HG03135 (cell line): Measurements from ENCODE around the gene CROT.

ENCODE experiments used
- ATAC-seq: cut with Tn5 transposase; IDR thresholded peaks from one replicate; pipeline ENCODE4 v1.9.1; 2021; ENCODE audit warnings: mild to moderate bottlenecking, moderate library complexity; ENCODE audit not compliant: unreplicated experiment

Gene CROT

GRCh38 chr7:87341441-87341840 lies 4.0 kb upstream of the CROT start:
- ATAC-seq: no peak

- ATAC-seq: no peak
These were observed 3.2 kb upstream of the CROT start for GRCh38 chr7:87342231-87342630.

- no peak for ATAC-seq
These were observed 1.0 kb upstream of the CROT start for GRCh38 chr7:87344446-87344845.

GRCh38 chr7:87345962-87346371 lies 503 bp downstream of the CROT start:
- peak; percentile 7 for ATAC-seq

- ATAC-seq: no peak
These were observed 1.7 kb downstream of the CROT start for GRCh38 chr7:87347207-87347606.

GRCh38 chr7:87347664-87348063 lies 2.2 kb downstream of the CROT start:
- ATAC-seq: no peak

- ATAC-seq: no peak
These were observed 9.3 kb downstream of the CROT start for GRCh38 chr7:87354749-87355148.

- no peak for ATAC-seq
These were observed 11.0 kb downstream of the CROT start for GRCh38 chr7:87356448-87356847.

- no peak for ATAC-seq
These were observed 13.9 kb downstream of the CROT start for GRCh38 chr7:87359366-87359765.

- ATAC-seq: no peak
These were observed 15.9 kb downstream of the CROT start for GRCh38 chr7:87361320-87361719.

- ATAC-seq: no peak
These were observed 17.9 kb downstream of the CROT start for GRCh38 chr7:87363342-87363741.

- no peak for ATAC-seq
These were observed 18.8 kb downstream of the CROT start for GRCh38 chr7:87364246-87364645.

GRCh38 chr7:87369216-87369615 lies 23.8 kb downstream of the CROT start:
- ATAC-seq: no peak

- no peak for ATAC-seq
These were observed 25.3 kb downstream of the CROT start for GRCh38 chr7:87370660-87371180.

GRCh38 chr7:87375662-87376435 lies 30.4 kb downstream of the CROT start:
- ATAC-seq: no peak

- ATAC-seq: no peak
These were observed 35.4 kb downstream of the CROT start for GRCh38 chr7:87380905-87381304.

- no peak for ATAC-seq
These were observed 45.7 kb downstream of the CROT start for GRCh38 chr7:87391020-87391701.

- no peak for ATAC-seq
These were observed 50.1 kb downstream of the CROT start for GRCh38 chr7:87395442-87396020.

- ATAC-seq: no peak
These were observed 53.0 kb downstream of the CROT start for GRCh38 chr7:87398446-87398845.

- no peak for ATAC-seq
These were observed 59.2 kb downstream of the CROT start for GRCh38 chr7:87404674-87405073.

GRCh38 chr7:87411186-87411585 lies 65.7 kb downstream of the CROT start:
- ATAC-seq: no peak

GRCh38 chr7:87413029-87413428 lies 67.6 kb downstream of the CROT start:
- ATAC-seq: no peak
